HPDE6-E6E7 (cell line): ENCODE results near the gene ECSIT.
A peak's percentile ranks its signal among the peaks of the same experiment; 100 is the strongest.

ENCODE experiments used
- DNase-seq: peaks from one replicate; pipeline ENCODE4 v3.0.0; 2011; ENCODE audit warnings: missing footprints; ENCODE audit errors: extremely low spot score

ECSIT gene

GRCh38 chr19:11504502-11505031, 24.4 kb downstream of the ECSIT start:
- no peak for DNase-seq

DNA sequence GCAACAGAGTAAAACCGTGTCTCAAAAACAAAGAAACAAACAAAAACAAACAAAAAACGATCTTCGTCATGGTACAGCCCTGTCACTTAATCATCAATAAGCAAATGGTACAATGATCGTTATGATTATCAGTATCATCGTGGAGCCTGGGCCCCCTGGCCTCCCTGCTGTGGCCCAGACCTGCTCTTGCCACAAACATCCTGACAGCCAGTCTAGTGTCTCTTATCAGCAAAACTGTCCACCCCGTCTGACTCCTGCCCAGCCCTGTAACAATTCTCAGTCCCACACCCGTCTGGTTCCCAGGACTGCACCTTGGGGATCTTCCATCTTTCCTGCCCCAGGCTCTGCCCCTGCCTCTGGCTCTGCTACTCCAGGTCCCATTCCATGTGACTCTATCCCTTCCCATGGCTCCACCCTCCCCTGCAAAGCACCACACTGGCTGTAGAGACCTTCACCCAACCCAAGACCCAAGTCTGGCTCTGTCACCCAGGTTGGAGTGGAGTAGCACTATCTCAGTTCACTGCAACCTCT, 29.0 kb downstream of the ECSIT start:
- no peak for DNase-seq

DNA sequence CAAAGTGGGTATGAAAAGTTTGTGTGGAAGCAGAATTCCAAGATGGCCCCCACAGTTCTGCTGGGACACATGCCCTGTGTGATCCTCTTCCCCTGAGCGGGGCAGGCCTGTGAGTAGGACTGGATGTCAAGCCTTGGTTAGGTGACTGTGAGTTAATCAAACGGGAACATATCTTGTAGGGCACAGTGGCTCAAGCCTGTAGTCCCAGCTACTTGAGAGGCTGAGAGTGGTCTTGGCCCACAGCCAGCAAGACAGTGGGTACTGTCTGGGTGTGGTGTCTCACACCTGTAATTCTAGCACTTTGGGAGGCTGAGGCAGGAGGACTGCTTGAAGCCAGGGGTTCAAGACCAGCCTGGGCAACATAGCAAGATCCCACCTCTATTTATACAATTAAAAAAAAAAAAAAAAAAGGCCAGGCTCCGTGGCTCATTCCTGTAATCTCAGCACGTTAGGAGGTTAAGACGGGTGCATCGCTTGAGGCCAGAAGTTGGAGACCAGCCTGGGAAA, 29.7 kb downstream of the ECSIT start:
- DNase-seq, result no peak

DNA sequence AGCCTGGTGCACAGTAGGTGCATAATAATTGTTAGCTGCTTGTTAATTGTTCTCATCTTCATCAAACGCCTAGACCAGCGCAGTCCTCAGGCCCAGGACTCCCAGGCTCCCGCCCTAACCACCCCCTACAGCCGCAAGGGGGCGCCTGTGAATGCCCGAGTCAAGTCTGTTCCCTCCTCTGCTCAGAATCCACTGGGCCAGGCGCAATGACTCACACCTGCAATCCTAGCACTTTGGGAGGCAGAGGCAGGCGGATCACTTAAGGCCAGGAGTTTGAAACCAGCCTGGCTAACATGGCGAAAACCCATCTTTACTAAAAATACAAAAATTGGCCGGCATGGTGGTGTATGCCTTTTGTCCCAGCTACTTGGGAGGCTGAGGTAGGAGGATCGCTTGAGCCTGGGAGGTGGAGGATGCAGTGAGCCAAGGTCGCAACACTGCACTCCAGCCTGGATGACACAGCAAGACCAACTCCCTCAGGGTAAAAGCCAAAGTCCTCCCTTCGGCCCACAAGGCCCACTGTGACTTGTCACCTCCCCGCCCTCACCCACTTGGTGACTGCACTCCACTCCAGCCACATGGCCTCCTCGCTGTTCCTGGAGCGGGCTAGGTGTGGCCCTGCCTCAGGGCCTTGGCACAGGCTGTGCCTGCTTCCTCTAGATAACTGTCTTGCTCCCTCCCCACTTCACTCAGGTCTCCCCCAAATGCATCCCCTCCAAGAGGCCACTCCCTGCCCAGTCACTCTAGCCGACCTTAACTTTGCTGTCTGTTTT, 32.4 kb downstream of the ECSIT start:
- no peak for DNase-seq

GRCh38 chr19:11495885-11496284, 33.0 kb downstream of the ECSIT start:
- no peak for DNase-seq

DNA sequence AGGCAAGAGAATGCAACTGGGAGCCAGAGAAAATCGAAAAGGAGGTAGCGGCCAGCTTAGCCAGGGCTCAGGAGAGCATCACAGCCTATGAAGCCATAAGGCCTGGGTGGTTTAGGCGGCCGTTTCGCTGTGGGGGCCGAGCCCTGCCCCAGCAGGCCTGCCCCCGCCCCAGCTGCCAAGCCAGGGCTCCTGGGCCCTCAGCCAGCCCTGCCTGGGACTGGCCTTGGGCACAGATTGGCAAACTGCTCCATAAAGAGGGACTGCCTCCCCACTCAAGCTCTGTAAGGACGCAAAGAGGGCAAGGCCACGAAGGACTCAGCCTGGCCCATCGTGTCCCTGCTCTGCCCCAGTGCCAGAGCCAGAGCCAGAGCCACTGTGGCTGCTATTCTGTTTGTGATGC, 33.5 kb downstream of the ECSIT start:
- DNase-seq, result no peak

DNA sequence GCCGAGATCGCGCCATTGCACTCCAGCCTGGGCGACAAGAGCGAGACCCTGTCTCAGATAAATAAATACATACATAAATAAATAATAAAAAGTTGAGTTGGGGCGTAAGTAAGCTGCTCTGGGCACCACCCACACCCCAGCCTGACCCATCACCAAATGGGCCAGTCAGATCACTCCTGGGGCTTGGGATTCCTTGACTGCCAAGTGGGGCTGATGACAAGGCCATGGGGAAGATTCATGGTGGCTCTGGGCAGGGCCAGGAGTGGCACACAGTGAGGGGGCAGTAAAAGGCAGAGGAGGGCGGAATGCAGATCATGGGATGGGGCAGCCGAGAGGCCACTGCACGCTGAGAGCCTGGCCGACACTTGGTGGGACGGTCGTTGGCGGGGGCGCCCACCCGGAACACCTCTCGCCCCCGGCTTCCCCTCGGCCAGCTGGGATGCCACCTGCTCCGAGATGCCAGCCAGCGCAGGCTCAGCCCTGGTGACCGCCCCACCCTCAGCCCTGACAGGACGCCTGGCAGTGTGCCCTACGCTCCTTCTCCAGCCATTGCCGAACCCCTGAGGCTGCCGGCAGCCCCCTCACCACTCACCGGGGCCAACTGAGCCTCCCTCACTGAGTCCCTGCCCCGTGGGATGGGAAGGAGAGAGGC, 34.2 kb downstream of the ECSIT start:
- DNase-seq, result no peak

DNA sequence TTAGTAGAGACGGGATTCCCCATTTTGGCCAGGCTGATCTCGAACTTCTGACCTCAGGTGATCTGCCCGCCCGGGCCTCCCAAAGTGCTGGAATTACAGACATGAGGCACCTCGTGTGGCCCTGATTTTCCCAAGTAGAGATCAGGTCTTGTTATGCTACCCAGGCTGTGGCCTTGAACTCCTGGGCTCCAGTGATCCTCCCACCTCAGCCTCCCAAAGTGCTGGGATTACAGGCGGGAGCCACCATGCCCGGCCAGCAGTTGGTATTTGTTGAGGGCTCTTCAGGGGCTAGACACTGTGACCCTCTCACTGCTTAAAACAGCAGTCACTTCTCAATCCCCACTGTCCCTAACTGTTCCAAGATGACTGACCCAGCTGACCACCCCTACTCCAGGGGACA, 39.6 kb downstream of the ECSIT start:
- DNase-seq, result no peak

GRCh38 chr19:11486661-11487503, 42.1 kb downstream of the ECSIT start:
- no peak for DNase-seq

- DNase-seq, result no peak
These were observed 43.6 kb downstream of the ECSIT start for GRCh38 chr19:11485245-11485837.

GRCh38 chr19:11483366-11484111, 45.4 kb downstream of the ECSIT start:
- DNase-seq, result no peak

- peak; percentile 82 for DNase-seq
These were observed 46.4 kb downstream of the ECSIT start for GRCh38 chr19:11482384-11483050.

DNA sequence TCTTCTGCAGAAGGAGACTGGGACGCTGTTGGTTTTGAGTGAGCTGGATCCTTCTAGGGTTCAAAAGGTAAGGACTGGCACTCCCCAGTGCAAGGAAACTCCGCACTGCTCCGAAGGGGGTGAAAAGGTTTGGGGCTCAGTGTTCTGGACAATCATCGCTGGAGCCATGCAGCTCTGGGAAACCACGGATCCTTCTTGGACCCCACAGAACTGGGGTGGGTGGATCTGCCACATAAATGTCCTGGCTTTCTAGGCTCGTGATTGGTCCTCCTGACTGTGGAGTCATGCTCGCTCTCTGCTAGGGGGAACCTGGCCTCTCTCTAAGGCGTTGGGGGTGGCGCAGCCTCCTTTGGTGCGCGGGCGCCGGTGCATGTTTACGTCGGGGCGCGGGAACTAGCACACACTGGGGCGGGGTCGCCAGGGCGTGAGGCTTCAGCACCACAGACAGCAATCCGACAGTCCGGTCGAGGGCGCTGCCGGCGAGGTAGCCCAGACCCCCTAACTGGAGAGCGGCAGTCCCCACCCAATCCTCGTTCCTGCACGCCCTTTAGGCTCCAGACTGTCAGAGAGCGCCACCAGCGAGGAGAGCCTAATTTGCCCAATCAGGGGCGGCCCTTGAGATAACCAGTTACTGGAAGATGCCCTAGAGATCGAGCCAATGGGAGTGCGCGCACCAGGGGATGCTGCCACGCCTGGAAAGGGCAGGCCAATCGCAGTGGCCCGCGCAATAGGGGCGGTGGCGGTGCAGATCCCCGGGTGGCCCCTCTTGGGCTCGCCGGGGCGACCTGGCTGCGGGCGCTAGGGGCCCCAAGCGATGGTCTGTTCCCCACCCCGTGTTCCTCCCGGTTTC, 47.2 kb downstream of the ECSIT start:
- peak; percentile 75 for DNase-seq

GRCh38 chr19:11480715-11481533, 48.0 kb downstream of the ECSIT start, which contains the start of gene ELAVL3:
TSS of gene ELAVL3 (minus strand) at chr19:11481046. CDS start at chr19:11480608, 438 bp downstream.
- no peak for DNase-seq

DNA sequence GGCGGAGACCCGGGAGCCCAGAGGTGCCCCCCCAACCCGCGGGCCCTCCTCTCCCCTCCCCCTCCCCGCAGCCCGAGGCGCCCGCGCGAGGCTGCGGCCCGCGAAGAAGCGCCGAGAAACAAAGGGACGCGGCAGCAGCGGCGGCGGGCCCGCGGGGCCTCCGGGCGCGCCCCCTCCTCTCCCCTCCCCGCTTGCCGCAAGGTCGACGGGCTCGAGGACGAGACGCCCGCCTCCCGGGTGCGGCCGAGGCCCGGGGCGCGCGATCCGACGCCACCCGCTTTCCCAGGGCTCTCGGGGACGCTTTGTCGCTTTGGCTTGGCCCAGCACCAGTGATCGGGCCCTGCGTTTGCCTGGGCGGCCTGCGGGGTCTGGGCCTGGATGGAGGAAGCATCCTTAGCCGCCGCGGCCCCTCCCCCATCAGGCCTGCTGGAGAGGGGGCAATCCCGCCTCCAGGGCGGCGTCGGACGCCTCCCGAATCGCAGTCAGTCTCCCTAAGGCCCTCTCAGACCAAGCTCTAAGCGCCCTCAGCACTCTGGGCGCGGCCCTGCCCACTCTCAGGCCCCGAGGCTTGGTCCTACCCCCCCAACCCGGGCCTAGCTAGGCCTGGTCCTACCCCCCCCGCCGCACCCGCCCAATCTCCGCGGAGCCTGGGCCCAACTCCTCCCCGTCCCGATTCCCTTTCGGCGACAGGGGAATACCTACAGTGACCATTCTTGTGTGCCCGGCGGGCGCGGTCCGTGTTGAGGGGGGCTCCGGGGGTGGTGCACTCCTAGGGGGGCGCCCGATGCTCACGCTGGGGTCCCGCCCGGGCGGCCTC, 48.8 kb downstream of the ECSIT start:
- DNase-seq, result no peak

GRCh38 chr19:11479090-11479897, 49.6 kb downstream of the ECSIT start:
- DNase-seq, result no peak
